NCI-H2227 (cell line): ENCODE measurements around the gene CUL3.
"Not testable (repeated sequence)": the region's sequence is repeated elsewhere in the genome, so short reads cannot be mapped to it uniquely, and the experiment has no call there.

Source experiments
- DNase-seq: peaks from one replicate; lab custom pipeline; 2025; ENCODE audit not compliant: unreplicated experiment; lab: John Stamatoyannopoulos, UW

Gene CUL3

DNA sequence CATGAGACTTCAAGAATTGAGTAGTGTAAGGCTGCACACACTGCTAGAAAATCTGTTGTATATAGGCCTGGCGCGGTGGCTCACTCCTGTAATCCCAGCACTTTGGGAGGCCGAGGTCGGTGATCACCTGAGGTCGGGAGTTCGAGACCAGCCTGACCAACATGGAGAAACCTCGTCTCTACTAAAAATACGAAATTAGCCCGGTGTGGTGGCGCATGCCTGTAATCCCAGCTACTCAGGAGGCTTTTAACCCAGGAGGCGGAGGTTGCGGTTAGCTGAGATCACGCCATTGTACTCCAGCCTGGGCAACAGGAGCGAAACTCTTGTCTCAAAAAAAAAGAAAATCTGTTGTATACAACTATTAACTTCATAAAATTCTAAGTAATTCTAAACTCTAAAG is 2.1 kb downstream of the CUL3 start:
- not testable (repeated sequence) for DNase-seq

DNA sequence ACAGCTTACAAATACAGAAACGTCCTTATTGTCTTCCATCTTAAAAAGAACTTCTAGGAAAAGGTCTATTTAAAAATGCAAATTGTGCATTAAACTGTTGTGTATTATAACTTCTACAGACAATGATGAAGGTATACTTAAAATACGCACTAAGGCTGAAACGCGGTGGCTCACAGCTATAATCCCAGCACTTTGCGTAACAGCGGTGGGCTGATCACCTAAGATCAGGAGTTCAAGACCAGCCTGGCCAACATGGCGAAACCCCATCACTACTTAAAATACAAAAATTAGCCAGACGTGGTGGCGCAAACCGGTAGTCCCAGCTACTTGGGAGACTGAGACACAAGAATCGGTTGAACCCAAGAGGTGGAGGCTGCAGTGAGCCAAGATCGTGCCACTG is 4.9 kb downstream of the CUL3 start:
- no peak for DNase-seq

DNA sequence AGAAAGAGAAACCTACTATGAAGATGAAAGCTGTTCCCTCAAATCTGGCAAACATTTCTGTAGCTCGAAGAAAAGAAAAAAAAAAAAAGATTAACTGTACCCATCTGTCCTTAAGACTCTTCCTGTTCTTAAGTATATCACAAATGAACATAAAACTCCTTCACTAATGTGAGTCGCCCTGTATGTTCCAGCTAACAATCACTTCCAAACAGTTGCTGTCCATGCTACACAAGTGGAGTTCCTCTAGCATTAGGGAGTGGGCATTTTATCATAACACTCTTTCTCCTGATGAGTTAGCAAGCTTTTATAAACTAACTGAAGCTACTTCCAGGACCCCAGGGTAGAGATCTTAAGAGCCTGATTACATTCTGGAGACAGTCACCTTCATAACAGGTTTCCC is 5.8 kb downstream of the CUL3 start:
- DNase-seq: no peak

DNA sequence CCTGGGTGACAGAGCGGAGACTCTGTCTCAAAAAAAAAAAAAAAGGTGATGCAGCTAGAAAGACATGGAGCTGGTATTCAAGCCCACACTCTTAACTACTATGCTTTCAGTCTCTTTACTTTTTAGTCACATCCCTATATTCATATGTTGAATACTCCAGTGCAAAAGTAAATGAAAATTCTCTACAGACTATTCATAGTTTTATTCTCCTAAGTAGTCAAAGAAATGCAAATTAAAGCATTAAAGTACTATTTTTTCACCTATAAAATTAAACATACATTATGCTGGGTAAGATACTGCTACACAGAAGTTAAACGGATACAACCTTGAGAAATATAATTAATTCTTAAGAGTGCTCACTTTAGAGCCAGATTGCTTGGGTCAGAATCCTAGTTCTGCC is 7.6 kb downstream of the CUL3 start:
- no peak for DNase-seq

DNA sequence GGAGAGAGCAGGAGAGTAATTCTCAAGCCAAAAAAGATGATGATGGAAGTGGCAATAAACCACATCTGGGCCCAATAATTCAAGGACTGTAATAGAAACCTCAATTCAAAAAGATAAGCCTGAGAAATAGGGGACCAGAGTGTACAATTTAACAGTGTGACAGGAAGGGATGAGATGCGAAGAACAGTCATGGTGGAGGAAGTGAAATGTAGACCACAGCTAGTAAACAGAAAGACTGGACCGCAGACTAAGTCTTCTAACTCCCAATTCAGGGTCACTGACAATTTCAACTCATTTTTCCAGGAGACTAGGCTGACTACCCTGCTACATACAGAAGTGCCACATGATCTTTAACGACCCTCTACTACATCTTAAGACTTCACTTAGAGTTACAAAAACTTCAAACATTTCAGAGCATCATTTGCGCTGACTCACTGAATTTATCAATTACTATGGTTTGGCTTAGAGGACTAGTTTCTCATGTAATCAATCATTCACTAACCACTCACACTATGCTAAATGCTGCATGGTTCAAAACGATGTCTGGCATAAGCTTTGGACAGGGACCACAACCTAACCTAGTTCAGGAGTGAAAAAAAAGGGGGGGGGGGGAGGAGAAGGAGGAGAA is 9.0 kb downstream of the CUL3 start:
- DNase-seq: no peak

DNA sequence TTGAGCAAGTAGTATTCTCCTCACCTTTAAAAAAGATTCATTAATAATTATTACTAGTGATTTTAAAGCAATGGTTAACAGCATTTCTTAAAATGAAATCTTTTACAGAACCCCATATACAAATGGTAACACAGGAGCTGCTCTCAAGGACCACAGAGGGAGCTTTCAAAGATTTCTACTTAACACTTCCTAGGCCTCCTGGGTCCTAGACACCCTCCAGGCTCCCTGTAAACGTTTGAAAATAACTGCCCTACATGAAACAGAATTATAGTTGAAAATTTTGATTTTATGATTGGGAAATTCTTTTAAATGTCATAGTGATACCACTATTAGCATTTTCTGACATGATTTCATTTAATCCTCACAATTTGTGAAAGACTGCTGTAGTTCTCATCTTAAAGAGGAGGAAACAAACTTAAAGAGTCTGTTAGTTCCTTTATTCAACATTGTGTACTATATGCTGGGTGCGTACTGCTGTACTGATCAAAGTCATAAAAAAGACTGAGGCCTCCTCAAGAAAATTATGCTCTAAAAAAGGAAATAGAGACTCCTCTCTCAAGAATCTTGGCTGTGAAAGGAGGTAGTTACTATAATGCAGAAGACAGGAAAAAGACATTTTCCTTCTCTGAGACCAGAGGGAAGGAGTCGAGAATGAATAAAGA is 10.6 kb downstream of the CUL3 start:
- DNase-seq: no peak

DNA sequence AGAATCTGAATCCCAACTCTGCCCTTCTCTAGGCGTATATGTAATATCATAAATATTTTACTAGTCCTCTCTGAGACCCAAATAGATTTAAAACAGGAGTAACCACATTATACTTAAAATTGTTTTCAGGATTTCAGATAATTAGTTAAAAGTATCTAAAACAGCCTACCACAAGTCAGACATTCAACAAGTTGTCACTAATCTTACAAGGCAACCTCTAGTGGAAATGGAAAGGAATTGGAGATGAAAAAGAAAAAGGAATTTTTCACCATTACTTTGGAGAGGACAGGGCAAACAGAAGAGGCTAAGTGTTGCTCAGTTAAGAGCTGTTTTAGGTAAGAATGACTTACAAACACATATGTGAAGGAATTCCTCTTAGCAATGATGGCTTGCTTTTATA is 11.4 kb downstream of the CUL3 start:
- DNase-seq: no peak

DNA sequence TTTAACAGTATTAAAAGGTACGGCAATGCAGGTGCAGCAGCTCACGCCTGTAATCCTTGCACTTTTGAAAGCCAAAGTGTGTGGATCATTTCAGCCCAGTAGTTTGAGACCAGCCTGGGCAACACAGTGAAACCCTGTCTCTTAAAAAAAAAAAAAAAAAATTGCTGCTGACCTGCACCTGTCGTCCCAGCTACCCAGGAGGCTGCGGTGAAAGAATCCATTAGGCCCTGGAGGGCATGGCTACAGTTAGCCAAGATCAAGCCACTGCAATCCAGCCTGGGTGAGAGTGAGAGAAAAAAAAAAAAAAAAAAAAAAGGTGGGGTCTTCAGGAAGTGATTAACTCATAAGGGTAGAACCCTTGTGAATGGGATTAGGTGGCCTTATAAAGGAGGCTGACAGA is 12.8 kb downstream of the CUL3 start:
- DNase-seq: no peak

DNA sequence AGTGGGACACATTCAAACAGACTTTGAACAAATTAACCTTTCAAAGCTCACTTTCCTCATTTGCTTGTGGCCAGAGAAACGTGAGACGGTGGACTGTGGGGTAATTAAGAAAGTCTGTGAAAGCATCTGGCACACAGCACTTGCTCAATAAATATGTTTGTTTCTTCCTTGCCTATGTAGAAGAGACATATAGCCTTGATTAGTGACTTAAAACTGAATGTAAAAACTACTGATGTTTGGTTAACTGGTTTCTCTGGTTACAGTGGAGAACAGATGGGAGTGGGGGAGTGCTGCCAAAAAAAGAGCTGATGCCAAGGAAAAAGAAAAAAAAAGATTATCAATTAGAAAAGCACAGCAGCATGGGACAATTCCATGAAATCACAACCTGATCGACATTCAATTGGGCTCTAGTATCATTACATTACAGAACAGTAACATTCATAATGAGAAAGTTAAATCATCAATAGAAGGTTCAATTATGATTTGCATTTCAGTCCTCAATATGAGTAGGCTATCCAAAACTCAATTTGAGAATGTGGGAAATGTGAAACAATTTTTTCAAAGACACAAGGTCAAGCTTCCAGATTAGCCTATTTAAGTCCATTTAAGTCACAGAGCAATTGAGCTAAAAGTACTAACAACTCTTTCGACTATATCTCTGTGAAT is 14.7 kb downstream of the CUL3 start:
- no peak for DNase-seq

DNA sequence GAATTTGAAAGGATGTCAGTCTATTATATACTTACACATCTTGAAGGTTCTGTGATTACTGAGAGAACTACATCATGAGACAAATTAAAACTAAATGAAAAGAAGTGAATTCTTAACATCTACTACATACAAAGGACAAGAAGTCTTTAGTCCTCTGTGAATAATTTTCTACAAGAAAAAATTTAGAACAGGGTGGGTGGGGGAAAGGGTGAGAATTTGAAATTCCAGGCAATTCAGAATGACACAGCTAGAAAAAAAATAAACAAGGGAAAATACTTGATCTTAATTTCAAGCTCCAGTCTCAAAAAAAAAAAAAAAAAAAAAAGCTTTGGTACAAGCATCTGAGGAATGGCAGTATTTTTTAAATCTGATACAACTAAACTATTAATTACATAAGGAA is 15.5 kb downstream of the CUL3 start:
- DNase-seq: no peak

DNA sequence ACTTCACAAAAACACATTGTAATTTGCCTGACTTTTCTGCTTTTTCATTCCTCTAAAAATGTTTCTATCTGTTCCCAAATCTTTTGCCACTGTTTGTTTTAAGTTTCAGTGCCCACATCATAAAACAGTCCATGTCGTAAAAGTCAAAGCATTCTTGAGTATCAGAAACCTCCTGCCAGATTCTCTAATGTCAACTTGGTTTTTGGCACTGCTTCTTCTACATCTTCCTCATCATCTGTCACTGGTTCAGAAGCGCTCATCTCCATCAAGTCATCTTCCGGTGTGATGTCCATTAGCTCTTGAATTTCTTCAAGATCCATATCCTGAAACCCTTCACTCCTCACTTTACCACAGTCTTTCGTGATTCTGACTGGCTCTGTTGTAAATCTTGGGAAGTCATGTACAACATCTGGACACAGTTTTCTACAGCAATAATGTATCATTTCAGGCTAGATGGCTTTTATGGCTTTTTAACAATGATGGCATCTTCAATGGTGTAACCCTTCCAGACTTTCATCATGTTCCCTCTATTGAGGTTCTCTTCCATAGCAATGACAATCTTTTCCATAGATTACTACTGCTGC is 19.6 kb downstream of the CUL3 start:
- DNase-seq: no peak

DNA sequence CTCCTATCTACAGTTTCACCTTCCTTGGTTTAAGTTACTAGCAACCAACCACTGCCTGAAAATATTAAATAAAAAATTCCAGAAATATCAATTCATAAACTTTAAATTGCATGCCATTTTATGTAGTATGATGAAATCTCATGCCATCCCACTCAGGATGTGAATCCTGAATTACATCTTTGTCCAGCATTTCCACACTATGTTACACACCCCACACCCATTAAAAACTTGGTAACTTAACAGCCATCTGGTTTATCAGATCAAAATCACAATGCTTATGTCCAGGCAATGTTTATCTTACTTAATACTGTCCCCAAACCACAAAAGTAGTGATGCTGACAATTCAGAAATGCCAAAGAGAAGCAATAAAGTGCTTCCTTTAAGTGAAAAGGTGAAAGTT is 21.6 kb downstream of the CUL3 start:
- DNase-seq: no peak

DNA sequence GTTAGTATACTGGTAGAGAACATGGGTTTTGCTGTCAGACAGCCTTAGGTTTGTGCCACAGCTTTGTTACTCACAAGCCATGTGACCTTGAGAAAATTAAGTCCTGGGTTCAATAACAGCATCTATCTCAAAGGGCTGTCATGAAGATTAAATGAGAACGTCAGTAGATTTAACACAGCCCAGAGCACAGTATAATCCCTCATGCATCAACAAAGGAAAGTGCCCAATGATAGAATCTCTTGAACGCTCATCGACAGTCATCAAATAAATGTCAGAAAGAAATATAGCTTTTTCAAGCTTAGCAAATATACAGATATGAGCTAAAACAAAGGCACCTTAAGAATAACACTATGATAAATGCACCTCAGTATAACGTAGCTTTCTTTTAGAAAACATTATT is 22.3 kb downstream of the CUL3 start:
- DNase-seq: no peak

DNA sequence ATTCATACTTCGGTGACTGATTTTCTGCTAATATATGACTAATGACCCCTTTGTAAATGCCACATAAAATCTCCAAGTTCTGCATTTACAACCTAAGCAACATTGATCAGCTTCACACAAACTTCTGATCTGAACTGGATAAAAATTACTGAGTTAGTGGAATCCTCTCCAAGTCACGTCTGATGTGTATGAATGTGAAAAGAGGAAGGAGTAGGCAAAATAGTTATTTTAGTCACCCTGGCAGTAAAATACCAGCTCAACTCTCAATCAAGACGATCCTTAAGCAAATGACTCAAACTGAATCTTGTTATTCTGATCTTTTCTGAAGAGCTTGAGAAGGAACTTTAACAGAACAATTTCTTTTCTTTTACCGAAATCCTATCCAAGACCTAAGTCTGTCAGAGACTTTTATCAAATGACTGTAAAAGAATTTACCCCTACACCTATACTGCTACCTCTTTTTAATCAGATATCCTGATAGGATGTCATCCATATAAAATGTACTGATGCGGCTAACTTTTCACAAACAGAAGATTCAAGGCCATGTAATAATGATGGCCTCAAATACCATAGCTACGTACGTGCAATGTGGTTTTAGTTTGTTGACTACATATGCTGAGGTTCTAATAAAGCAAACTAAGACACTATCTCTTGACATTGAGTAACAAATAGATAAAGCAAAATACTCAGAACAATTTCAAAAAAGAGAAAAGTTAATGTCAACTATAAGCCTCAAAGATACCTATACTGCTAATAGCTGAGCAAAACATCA is 23.7 kb downstream of the CUL3 start:
- no peak for DNase-seq

DNA sequence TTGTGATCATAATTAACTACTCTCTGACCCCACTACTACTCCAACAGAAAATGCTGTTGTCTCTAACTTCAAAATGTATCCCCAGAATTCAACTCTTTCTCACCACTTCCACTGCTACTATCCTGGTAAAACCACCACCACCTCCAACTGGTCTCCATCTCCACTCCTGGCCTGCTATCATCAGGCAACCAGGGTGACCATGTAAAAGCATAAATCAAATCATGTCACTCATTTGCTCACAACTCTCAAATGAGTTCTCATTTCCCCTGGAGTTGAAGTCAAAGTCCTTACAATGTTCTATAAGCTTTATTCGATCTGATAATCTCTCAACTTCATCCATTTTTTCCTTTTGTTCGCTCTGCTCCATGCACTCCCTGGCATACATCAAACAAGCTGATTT is 24.6 kb downstream of the CUL3 start:
- no peak for DNase-seq

DNA sequence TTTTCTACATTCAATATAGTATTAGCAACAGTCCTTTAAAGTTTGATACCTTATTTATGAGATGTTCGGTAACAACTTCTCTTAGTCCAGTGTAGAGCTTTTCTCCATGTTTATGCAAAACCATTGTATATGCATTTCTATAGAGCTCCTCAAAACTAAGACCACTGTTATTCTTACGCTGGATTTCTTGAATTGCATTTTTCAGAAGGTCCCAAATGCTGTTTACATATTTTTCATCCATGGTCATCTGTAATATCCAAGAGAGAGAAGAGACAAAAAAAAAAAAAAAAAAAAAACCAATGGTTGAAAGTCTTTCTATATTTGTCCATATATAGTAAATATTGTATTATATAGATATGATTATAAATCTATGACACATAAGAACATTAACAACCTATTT is 27.6 kb downstream of the CUL3 start:
- DNase-seq: no peak

DNA sequence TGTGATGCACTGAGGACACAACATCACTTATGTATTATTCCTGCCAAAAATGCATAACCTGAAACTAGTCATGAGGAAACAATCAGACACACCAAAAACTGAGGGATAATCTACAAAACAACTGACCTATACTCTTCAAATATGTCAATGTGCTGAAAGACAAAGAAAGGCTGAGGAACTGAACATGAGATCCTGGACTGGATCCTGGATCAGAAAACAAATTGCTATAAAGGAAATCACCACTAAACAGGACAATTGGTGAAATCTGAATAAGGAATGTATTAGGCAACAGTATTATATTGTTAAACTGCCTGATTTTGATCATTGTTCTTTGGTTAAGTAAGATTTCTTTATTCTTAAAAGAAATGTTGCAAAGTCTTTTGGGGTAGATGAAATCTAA is 28.8 kb downstream of the CUL3 start:
- no peak for DNase-seq

DNA sequence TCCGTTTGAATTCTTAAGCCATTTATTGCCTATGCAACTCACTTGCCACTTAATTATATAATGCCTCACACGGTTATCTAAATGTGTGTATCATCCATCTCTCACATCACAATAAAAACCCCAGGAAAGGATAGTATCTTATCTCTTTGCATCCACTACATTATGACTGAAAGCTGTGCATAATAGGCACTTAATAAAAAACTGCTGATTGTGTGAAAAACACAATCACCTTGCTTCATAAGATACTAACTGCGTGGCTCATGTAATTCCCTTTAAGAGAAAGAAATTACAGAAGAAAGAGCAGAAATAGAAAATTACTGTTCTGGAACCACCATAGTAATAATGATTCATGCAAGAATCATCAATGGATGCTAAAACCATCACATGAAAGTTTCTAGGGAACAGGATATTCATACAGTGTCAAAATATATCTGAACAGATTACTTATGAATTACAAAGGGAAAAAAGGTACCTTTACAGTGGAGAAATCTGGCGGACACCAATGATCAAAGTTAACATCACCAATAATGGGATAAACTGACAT is 29.3 kb downstream of the CUL3 start:
- DNase-seq: no peak

DNA sequence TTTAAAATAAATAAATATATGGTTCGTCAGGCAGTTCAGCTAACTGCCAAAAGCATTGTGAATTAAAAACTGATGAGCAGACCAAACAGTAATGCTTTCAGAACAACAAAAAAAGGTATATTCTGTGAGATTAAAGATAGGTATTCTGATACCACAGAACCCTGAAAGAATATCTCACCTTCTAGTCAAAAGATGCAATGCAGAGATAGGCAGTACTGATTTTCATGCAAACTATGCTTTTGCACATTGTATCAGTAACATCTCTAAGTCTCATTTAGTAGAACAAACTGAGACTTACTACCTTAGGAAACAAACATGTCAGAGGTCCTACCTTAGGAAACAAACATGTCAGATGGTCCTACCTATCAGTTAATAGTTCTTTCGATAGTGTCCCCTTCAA is 32.4 kb downstream of the CUL3 start:
- no peak for DNase-seq

DNA sequence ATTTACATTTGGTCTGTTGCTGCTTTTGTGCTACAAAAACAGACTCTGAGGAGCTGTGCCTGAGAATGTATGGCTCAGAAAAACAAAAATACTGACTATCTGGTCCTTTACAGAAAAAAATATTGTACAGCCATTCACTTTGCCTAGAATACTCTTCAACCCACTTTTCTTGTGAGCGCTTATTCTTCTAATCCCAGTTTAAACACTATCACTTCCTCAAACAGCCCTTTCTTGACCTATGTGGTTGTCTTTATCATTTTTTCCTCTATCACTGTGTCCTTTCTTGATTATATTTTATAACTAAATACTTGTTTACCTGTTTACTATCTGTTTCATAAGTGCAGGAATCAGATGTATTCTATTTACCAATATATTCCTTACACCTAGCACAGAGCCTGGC is 33.5 kb downstream of the CUL3 start:
- DNase-seq: no peak

DNA sequence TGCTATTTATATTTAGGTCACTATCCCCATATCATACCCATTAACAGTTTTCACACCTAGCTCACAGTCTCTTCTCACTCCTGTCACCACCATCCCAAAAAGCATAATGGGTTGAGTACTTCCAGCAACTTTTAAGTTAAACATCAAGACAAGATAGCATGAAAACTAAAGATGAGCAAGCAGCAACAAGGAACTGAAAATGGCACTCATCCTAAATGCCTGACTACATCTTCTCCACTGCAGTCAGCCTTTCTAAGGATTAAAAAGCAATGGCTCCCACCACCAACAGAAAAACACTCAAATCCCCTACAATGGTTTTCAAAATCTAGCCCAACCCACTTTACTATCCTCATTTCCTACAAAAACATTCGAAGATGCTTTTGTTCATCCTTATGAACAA is 38.2 kb downstream of the CUL3 start:
- no peak for DNase-seq
